Ammon's horn (tissue), 1 donor: ENCODE results near the gene TMEM45A.
"Not testable (repeated sequence)": the region's sequence is repeated elsewhere in the genome, so short reads cannot be mapped to it uniquely, and the experiment has no call there.

ENCODE experiments used
- DNase-seq: peaks from one replicate; pipeline ENCODE4 v3.0.0-alpha.2; 2016; ENCODE audit warnings: low spot score

Gene TMEM45A

DNA sequence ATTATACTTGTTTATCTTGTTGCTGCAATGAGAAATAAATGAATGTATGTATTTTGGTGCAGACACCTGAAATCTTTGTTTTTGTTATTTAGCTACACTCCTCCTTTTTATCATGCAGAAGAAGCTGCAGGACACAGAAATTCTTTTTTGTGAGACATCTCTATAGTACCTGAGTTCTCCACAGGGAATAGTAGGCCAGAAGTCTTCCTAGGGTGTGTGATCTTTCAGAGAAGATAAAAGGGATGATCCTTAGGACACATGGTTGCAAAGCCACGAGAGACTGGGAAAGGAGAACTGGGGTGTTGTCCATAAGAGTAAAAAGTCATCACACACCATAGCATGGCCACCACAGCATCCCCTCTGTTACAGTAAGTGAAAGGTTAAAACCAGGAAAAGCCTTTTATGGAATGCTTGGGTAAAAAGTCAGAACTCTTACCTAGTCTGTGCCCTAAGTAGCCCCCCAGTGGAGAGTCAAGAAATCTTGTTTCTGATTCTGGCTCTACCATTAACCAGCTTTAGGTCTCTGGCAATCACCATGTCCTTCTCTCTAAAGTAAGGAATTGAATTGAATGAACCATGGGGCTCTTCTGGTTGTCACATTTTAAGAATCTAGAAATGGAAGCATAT is 85.1 kb downstream of the TMEM45A start:
- no peak for DNase-seq

DNA sequence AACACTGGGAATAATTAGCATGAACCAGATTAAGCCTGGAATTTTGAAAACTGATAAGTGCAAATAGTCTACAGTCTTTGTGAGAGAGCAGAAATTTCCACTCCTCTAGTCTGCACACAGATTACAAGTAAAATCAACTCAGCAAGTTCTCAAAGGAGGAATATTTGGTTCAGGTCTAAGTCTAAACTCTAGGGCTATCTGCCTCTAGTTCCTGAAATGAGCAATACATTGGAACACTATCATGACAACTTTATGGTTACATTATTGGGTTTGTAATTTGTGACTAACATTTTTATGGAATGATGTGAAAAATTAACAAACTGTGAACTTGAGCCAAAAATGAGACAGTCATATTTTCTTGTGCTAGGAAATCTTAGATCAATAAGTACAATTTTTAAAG is 86.2 kb downstream of the TMEM45A start:
- no peak for DNase-seq

- no peak for DNase-seq
Observed at GRCh38 chr3:100580147-100580546, 87.7 kb downstream of the TMEM45A start.

- no peak for DNase-seq
Observed at GRCh38 chr3:100581650-100582049, 89.2 kb downstream of the TMEM45A start.

- not testable (repeated sequence) for DNase-seq
Observed at GRCh38 chr3:100582157-100582556, 89.7 kb downstream of the TMEM45A start.

DNA sequence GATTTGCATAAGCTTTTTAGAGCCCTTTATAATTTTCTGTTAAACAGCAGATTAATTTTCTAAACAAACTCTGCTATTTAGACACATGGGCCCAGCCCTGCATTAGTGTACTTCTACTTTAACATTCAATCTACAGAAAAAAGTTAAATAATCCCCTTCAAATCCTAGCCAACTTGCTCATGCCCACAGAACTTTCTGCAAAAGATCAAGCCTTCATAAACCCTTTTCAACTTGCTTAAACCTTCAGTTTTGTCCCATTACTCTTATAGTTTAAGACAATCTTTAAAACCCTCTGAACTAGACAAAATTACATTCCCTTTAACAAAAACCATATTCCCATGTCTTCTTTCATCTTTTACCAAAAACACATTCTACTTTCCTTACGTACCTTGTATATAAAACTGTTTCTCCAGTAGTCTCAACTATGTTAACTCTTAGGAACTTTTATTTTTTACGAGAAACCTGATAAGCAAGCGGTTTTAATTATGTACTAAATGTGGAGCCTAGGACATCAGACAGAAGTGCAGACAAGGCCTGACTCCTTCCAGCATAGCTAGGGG is 91.8 kb downstream of the TMEM45A start:
- DNase-seq = no peak

DNA sequence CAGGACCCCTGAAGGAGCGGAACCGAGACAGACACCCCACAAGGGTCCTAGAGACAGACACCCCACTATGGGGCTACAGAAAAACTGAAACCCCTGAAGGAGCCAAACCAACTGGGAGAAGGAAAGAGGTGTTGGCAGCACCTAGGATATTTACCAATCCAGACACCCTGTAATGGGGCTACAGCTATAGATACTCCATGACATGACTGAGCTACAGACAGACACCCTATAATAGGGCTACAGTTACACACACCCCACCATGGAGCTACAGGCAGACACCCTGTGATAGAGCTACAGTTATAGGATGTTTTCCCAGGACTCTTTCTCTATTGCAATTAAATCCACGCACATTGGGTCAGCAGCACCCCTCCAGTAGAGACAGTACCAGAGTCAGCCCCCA is 94.4 kb downstream of the TMEM45A start:
- DNase-seq = no peak

DNA sequence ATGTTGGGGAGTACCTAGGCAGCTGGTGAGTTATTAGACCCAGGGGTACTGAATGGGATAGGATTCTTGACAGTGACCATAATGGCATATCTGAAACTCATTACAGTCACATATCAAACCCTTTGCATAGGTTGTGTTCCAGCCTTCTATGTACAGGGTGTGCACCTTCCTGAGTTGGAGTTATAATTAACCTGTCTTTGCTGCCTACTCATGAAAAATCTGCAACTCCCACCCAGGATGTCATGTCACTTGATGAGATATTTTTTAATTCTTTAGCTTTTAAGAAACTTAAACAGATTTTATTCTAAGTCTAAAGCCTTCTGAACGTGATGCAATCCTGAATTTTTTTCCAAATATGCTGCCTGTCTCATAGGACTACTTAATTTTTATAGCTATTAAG is 95.8 kb downstream of the TMEM45A start:
- DNase-seq = no peak

DNA sequence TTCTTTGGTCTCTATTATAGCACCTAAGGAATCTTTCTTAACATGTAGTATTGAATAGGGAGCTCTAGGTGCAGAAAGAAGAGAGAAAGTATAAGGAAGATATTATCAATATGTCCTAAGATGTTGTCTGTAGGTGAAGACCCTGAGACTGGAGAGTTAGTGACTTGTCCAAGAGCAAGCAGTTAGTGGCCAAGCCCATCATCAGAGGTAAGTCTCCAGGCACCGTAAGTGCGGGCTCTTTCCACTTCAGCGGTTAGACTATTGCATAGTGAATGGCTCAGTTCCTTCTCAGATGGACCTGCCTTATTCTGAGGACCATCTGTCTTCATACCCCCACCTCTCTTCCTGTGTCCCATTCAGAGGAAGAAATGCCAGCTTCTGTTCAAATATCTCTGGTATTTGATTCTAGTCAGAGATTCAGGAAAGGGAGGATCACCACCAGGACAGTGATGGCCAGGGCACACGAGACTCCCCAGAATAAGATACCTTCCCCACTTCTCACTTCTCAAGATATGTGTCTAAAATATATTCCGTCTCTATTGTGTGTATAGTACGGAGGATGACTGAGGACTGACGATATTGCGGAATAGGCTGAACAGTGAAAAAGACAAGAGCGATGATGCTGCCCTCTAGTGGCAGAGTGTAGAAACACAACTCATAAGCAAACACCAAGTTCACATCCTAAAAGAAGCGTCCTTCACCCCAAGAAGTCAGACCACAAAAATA is 97.9 kb downstream of the TMEM45A start:
- DNase-seq = peak; percentile 91

GRCh38 chr3:100590840-100591147 is 98.4 kb downstream of the TMEM45A start:
- DNase-seq = no peak

DNA sequence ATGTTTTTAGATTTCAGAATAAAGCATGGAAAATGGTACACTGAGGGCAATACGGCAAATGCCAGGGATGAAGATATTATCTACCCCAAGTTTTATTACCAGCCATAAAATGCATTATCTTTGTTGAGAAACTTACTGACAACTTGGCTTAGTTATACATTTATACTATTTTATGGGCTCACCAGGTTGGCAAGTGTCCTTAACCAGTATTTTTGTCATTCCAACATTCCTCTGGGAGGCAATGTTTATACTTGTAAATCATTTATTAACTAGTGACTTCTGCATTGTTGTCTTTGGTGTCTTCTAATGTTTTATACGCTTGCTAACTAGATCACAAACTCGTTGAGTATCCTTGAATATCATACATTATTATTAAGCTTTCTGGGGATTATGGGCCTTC is 99.0 kb downstream of the TMEM45A start:
- DNase-seq = no peak

DNA sequence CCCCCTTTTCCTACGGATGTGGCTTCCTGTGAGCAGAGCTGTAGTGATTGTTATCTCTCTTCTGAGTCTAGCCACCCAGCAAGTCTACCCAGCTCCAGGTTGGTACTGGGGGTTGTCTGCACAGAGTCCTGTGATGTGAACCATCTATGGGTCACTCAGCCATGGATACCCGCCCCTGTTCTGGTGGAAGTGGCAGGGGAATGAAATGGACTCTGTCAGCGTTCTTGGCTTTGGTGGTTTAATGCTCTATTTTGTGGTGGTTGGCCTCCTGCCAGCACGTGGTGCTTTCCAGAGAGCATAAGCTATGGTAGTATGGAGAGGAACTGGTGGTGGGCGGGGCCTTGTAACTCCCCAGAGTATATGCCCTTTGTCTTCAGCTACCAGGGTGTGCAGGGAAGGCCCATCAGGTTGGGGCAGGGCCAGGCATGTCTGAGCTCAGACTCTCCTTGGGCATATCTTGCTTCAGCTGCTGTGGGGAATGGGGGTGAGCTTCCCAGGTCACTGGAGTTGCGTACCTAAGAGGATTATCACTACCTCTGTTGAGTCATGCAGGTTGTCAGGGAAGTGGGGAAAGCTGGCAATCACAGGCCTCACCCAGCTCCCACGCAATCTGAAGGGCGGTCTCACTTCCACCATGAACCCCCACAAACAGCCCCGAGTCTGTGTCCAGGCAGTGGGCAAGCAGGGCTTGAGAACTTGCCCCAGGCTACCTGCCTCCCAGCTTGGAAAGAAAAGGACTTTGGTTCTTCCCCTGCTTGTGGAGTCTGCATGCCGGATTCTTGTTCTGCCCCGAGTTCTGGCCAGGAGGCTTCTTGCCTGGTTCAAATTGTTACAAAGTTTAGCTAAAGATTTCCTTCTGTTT is 108.0 kb downstream of the TMEM45A start:
- DNase-seq = no peak

- DNase-seq = no peak
Observed at GRCh38 chr3:100602506-100603444, 110.4 kb downstream of the TMEM45A start.

DNA sequence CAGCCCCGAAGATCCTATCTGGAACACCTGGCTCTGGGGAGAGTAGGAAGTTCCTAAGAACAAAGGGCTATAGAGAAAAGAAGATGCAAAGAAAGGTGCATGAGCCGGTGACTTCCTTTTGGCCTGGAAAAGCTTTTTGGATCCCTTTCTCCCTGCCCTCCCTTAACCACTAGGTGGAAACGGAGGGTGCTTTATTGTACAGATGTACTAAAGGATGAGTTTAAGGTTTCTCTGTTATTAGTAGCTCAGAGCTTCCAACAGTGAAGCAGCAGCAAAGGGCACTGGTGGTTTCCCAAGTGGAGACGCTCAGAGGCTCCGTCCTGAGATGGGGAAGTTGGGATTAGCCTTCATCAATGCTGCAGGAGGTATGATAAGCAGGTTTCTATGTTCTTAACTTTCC is 111.0 kb downstream of the TMEM45A start:
- DNase-seq = no peak

DNA sequence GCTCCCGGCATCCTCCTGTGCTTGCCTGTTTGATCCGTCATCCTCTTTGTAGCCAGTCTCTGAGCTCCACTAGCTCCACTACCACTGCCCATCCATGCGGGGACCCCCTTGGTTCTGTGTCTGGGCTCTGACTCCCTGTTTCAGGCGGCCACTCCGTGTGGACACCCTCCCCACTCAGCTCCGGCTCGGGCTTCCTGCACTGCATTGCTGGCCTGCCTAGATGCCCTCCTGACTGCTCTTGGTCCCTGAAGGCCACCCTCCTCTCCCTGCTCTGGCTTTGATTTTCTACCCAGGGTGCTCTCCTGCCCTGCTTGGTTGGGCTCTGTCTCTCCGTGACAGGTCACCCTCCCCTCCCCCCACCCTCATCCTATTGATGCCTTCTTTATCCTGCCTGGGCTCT is 112.9 kb downstream of the TMEM45A start:
- no peak for DNase-seq

GRCh38 chr3:100606894-100607512 is 114.6 kb downstream of the TMEM45A start:
- no peak for DNase-seq

GRCh38 chr3:100609305-100609704 is 116.9 kb downstream of the TMEM45A start, which contains the start of gene ADGRG7:
TSS of gene ADGRG7 (plus strand) at chr3:100609601. CDS start at chr3:100609857, 256 bp downstream.
- DNase-seq = no peak

GRCh38 chr3:100609963-100610362 is 117.5 kb downstream of the TMEM45A start:
- peak; percentile 17 for DNase-seq

GRCh38 chr3:100611221-100611620 is 118.8 kb downstream of the TMEM45A start:
- no peak for DNase-seq

DNA sequence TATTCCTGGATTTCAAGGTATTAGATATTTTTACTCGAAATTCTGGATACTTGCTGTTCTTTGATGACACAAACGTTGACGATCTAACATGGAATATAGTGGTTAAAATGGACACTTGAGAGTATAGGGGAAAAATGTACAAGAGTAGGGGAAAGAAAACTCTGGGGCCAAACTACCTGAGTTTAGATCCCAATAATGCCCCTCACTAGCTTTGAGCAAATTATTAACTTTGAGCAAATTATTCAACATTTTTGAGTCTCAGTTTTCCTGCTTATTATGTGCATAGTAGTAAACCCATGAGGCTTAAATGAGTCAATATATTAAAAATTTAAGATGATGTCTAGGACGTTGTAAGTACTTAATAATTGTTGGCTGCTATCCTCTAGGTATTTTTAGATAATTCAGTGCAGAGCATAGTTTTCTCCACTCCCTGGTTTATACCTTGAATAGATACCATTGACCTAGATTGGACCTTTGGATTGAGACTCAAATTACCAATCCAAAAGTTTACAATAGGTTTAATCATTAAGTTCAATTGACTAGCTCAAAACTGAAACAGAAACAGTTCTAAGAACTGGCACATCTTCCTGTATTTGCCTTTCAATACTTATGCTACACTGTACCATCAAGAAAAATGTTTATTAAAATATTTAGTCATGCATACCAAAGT is 121.4 kb downstream of the TMEM45A start:
- DNase-seq = no peak

GRCh38 chr3:100614941-100615340 is 122.5 kb downstream of the TMEM45A start:
- no peak for DNase-seq
